ENCODE results near the gene TNK2. TPM values are rescaled to one million over a fixed set of nuclear protein-coding genes. Genes with fewer than 3 reads are reported as not detected.

TNK2 gene
- total and polyA plus RNA-seq, 2 of the 13 experiments (the other 11 are each of a cell fraction or from before 2014, with no cell fraction given) = 4.6 to 5.8 TPM

GRCh38 chr3:195891431-195892104, 16.8 kb downstream of the TNK2 start:
- H3K36me3 ChIP-seq (replicated peaks in 1 of 2; ENCODE audit: control insufficient read depth in 1 of 2, insufficient read depth in 2 of 2, low read length in 2 of 2) = no peaks in the 10 kb centered on the region
- peak overlapping the region in 2 of 3 experiments; percentile 44 to 67; a peak in 1 of 6 replicates for H3K4me3 ChIP-seq (replicated peaks in 1 of 3; ENCODE audit: insufficient read depth in 1 of 3, low read depth in 2 of 3, low read length in 3 of 3)
- H3K79me2 ChIP-seq (ENCODE audit: insufficient read depth, low read length) = no peaks in the 10 kb centered on the region
- 0 out of 5 replicates have a peak, but pooled peaks cover 0 to 8% of the 10 kb centered on the region in 2 experiments for H3K27me3 ChIP-seq (ENCODE audit: control insufficient read depth in 1 of 2, insufficient read depth in 2 of 2, low read length in 2 of 2)
- no peak for FAIRE-seq
- no peak for DNase-seq (ENCODE audit: low spot score)
- no peaks in the 10 kb centered on the region for H3K9me3 ChIP-seq (ENCODE audit: low read length)
- H3K4me1 ChIP-seq (ENCODE audit: insufficient read depth, low read length) = peaks cover 66% of the 10 kb centered on the region
- ChIA-PET CTCF (ENCODE audit: low intra/inter-chr PET ratio, low total read pairs) (interaction anchor here (6.1 kb wide), 1 partner anchor 31 kb away, joined by 81 read pairs; no protein-coding TSS in a partner anchor), POLR2A (interaction anchor here (1.2 kb wide), 1 partner anchor 32 kb away, joined by 4 read pairs; no protein-coding TSS in a partner anchor)
- TF ChIP-seq HNRNPLL (IDR thresholded peaks at IDR 0.05; ENCODE audit: low read depth, low read length, poor library complexity, severe bottlenecking) (peak; percentile 0), ZNF687 (CRISPR knock-in tag; IDR thresholded peaks at IDR 0.05) (0 out of 2 replicates have a peak, but pooled peaks have one; percentile 0), TGIF2 (CRISPR knock-in tag; IDR thresholded peaks at IDR 0.05) (no peak), KLF6 (CRISPR knock-in tag; IDR thresholded peaks at IDR 0.05) (no peak)
- intact Hi-C loops (cut with micrococcal nuclease; ENCODE audit: unreplicated experiment) = no loop called here
- H4K20me1 ChIP-seq (ENCODE audit: insufficient read depth, low read length) = peaks cover 4% of the 10 kb centered on the region
- in situ Hi-C loops (cut with HindIII; ENCODE audit: extremely low pct_ligation_motif_present, low pct_unique_long_range_greater_than_20kb) = loop anchor here (5.0 kb wide), 1 partner anchor 34 kb away; no protein-coding TSS in a partner anchor
- no peak overlapping the region for H2AFZ ChIP-seq (ENCODE audit: low read length)
- H3K4me2 ChIP-seq (ENCODE audit: low read depth, low read length) = peak overlapping the region; percentile 76
- H3K27ac ChIP-seq (ENCODE audit: extremely low read length, insufficient read depth, low read length) = no peak overlapping the region
- no TSS peak for BruUV-seq (replicated peaks)
- 86% methylated on average over 14 of the region's 19 CpGs for whole genome bisulfite sequencing (ENCODE audit: low lambda C conversion rate)
- no peak for ATAC-seq
- no peak overlapping the region for H3K9ac ChIP-seq (ENCODE audit: insufficient read depth, low read depth, low read length)
